HG02610 (cell line): Measurements from ENCODE around the gene SORT1.
A peak's percentile ranks its signal among the peaks of the same experiment; 100 is the strongest.
"Not testable (repeated sequence)": the region's sequence is repeated elsewhere in the genome, so short reads cannot be mapped to it uniquely, and the experiment has no call there.

Experiments used
- ATAC-seq: cut with Tn5 transposase; IDR thresholded peaks from one replicate; pipeline ENCODE4 v1.9.1; 2021; ENCODE audit warnings: mild to moderate bottlenecking, moderate library complexity; ENCODE audit not compliant: unreplicated experiment

The SORT1 gene

GRCh38 chr1:109383087-109383779 lies 14.5 kb downstream of the SORT1 start:
- ATAC-seq = no peak

GRCh38 chr1:109381573-109381972 lies 16.1 kb downstream of the SORT1 start:
- no peak for ATAC-seq

GRCh38 chr1:109379907-109380306 lies 17.8 kb downstream of the SORT1 start:
- ATAC-seq = no peak

- ATAC-seq = no peak
Measured at GRCh38 chr1:109379422-109379821, 18.3 kb downstream of the SORT1 start.

- ATAC-seq = no peak
Measured at GRCh38 chr1:109377698-109378097, 20.0 kb downstream of the SORT1 start.

- not testable (repeated sequence) for ATAC-seq
Measured at GRCh38 chr1:109373696-109374095, 24.0 kb downstream of the SORT1 start.

GRCh38 chr1:109373126-109373525 lies 24.6 kb downstream of the SORT1 start:
- ATAC-seq = no peak

- no peak for ATAC-seq
Measured at GRCh38 chr1:109372281-109372680, 25.4 kb downstream of the SORT1 start.

GRCh38 chr1:109371341-109371739 lies 26.4 kb downstream of the SORT1 start:
- no peak for ATAC-seq

- ATAC-seq = no peak
Measured at GRCh38 chr1:109370712-109371340, 26.9 kb downstream of the SORT1 start.

GRCh38 chr1:109369167-109369746 lies 28.5 kb downstream of the SORT1 start:
- ATAC-seq = no peak

GRCh38 chr1:109368464-109368863 lies 29.3 kb downstream of the SORT1 start:
- ATAC-seq = no peak

GRCh38 chr1:109367626-109368025 lies 30.1 kb downstream of the SORT1 start:
- ATAC-seq = no peak

- ATAC-seq = peak; percentile 44
Measured at GRCh38 chr1:109365642-109366204, 32.0 kb downstream of the SORT1 start.

GRCh38 chr1:109361649-109362048 lies 36.1 kb downstream of the SORT1 start:
- no peak for ATAC-seq

GRCh38 chr1:109361069-109361468 lies 36.6 kb downstream of the SORT1 start:
- ATAC-seq = no peak

- no peak for ATAC-seq
Measured at GRCh38 chr1:109357616-109358015, 40.1 kb downstream of the SORT1 start.

- ATAC-seq = no peak
Measured at GRCh38 chr1:109356915-109357314, 40.8 kb downstream of the SORT1 start.

- ATAC-seq = no peak
Measured at GRCh38 chr1:109356505-109356904, 41.2 kb downstream of the SORT1 start.

- no peak for ATAC-seq
Measured at GRCh38 chr1:109354929-109355328, 42.8 kb downstream of the SORT1 start.

- no peak for ATAC-seq
Measured at GRCh38 chr1:109351457-109351856, 46.3 kb downstream of the SORT1 start.

GRCh38 chr1:109350655-109351054 lies 47.1 kb downstream of the SORT1 start:
- no peak for ATAC-seq
